ENCODE results near the gene GAS6. TPM values are rescaled to one million over a fixed set of nuclear protein-coding genes. Genes with fewer than 3 reads are reported as not detected.
"Not testable (repeated sequence)": the region's sequence is repeated elsewhere in the genome, so short reads cannot be mapped to it uniquely, and the experiment has no call there.

GAS6 gene
- total RNA-seq, 1 experiment from 2014 or later, result 28.1 TPM

DNA sequence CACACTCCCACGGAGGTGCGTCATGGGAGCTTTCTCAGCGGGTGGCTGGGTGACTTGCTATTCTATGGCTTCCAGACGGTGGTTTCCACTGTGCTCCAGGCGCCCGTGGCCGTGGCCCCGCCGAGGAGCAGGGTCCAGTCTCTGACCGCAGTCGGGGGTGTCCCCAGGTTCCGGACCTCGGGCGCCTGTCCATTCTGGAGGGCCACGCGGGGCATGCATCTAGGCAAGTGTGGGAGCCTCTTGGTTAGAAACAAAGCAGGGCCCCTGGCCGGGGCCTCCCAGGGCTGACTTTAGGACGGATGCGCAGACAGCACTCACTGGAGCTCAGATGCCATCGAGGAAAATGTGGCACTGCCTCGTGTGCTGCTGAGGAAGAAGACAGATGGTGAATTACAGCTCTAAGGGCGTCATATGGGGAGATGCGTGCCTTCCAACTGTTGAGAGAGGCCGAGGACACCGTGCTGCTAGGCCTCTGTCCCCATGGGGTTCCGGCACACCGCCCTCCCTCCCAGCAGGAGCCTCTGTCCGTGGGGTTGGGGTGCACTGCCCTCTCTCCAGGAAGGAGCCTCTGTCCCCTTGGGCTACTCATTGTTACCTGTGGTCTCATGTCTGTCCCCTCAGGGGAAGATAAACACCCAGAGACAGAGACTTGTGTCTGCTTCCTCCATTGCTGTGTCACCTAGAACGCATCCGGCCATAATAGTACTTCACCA lies 66.8 kb downstream of the GAS6 start:
- H3K4me1 ChIP-seq (ENCODE audit: control insufficient read depth, insufficient read depth, low read length), result no peaks in the 10 kb centered on the region
- TF ChIP-seq POLR2AphosphoS5 (IDR thresholded peaks at IDR 0.05; ENCODE audit: low read depth, low read length) (no peak), TCF7L2 (IDR thresholded peaks at IDR 0.05; ENCODE audit: low read depth, low read length) (no peak), SIN3A (IDR thresholded peaks at IDR 0.05; ENCODE audit: borderline replicate concordance, insufficient read depth, low read depth, low read length) (no peak)
- TF ChIP-seq, protein P1, sequence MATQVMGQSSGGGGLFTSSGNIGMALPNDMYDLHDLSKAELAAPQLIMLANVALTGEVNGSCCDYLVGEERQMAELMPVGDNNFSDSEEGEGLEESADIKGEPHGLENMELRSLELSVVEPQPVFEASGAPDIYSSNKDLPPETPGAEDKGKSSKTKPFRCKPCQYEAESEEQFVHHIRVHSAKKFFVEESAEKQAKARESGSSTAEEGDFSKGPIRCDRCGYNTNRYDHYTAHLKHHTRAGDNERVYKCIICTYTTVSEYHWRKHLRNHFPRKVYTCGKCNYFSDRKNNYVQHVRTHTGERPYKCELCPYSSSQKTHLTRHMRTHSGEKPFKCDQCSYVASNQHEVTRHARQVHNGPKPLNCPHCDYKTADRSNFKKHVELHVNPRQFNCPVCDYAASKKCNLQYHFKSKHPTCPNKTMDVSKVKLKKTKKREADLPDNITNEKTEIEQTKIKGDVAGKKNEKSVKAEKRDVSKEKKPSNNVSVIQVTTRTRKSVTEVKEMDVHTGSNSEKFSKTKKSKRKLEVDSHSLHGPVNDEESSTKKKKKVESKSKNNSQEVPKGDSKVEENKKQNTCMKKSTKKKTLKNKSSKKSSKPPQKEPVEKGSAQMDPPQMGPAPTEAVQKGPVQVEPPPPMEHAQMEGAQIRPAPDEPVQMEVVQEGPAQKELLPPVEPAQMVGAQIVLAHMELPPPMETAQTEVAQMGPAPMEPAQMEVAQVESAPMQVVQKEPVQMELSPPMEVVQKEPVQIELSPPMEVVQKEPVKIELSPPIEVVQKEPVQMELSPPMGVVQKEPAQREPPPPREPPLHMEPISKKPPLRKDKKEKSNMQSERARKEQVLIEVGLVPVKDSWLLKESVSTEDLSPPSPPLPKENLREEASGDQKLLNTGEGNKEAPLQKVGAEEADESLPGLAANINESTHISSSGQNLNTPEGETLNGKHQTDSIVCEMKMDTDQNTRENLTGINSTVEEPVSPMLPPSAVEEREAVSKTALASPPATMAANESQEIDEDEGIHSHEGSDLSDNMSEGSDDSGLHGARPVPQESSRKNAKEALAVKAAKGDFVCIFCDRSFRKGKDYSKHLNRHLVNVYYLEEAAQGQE (IDR thresholded peaks at IDR 0.05; ENCODE audit: insufficient read depth in 1 of 2, low read depth in 2 of 2, low read length in 1 of 2), result no peak
- TF ChIP-seq, protein P2, sequence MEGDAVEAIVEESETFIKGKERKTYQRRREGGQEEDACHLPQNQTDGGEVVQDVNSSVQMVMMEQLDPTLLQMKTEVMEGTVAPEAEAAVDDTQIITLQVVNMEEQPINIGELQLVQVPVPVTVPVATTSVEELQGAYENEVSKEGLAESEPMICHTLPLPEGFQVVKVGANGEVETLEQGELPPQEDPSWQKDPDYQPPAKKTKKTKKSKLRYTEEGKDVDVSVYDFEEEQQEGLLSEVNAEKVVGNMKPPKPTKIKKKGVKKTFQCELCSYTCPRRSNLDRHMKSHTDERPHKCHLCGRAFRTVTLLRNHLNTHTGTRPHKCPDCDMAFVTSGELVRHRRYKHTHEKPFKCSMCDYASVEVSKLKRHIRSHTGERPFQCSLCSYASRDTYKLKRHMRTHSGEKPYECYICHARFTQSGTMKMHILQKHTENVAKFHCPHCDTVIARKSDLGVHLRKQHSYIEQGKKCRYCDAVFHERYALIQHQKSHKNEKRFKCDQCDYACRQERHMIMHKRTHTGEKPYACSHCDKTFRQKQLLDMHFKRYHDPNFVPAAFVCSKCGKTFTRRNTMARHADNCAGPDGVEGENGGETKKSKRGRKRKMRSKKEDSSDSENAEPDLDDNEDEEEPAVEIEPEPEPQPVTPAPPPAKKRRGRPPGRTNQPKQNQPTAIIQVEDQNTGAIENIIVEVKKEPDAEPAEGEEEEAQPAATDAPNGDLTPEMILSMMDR (IDR thresholded peaks at IDR 0.05), result no peak
- POLR2A ChIA-PET, result no interaction called here
- H3K27ac ChIP-seq (ENCODE audit: low read length), result no peak overlapping the region
- DNase-seq (ENCODE audit: low read depth, low spot score), result no peak
- no TSS peak for BruUV-seq (replicated peaks)
- intact Hi-C loops (cut with micrococcal nuclease; ENCODE audit: unreplicated experiment), result no loop called here
- no peaks in the 10 kb centered on the region for H3K9me3 ChIP-seq (ENCODE audit: control insufficient read depth, insufficient read depth, low read depth, low read length)
- CTCF ChIA-PET, result no interaction called here
- in situ Hi-C loops (cut with HindIII; ENCODE audit: low pct_unique_long_range_greater_than_20kb, low sequenced_read_pairs), result no loop called here
- H3K4me3 ChIP-seq (ENCODE audit: low read depth in 2 of 2, low read length in 2 of 2), result no peak overlapping the region
- no peaks in the 10 kb centered on the region for H3K27me3 ChIP-seq (ENCODE audit: control insufficient read depth, insufficient read depth, low read length)
- ATAC-seq, result no peak
- no peaks in the 10 kb centered on the region for H3K36me3 ChIP-seq (ENCODE audit: control insufficient read depth, insufficient read depth, low read length)

DNA sequence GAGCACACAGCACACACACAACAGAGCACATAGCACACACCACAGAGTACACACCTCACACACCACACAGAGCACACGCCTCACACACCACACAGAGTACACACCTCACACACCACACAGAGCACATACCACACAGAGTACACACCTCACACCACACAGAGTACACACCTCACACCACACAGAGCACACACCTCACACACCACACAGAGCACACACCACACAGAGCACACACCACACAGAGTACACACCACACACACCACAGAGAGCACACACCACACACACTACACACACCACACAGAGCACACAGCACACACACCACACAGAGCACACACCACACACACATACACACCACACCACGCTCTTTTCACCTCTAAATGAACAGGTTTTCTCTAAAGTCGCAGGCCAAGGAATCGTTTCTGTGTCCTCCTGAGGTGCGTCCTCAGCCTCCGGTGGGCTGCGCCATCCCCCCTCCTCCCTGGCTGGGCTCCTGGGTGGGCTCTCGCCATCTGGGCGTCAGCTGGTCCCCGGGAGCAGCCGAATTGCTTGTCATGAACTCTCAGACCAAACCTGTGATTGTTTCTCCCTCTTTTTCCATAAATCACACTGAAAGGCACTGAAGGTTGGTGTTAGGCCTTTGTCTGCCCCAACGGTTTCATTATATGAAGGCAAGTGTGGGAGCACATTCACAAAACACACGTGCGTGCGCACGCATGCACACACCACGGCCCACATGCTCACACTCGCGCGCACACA lies 67.5 kb downstream of the GAS6 start:
- TF ChIP-seq SIN3A (IDR thresholded peaks at IDR 0.05; ENCODE audit: borderline replicate concordance, insufficient read depth, low read depth, low read length) (no peak), TCF7L2 (IDR thresholded peaks at IDR 0.05; ENCODE audit: low read depth, low read length) (no peak), POLR2AphosphoS5 (IDR thresholded peaks at IDR 0.05; ENCODE audit: low read depth, low read length) (no peak)
- POLR2A ChIA-PET, result no interaction called here
- Histone ChIP-seq H3K36me3 (ENCODE audit: control insufficient read depth, insufficient read depth, low read length) (no peaks in the 10 kb centered on the region), H3K4me3 (ENCODE audit: low read depth in 2 of 2, low read length in 2 of 2) (no peak overlapping the region), H3K27ac (ENCODE audit: low read length) (no peak overlapping the region), H3K9me3 (ENCODE audit: control insufficient read depth, insufficient read depth, low read depth, low read length) (no peaks in the 10 kb centered on the region), H3K4me1 (ENCODE audit: control insufficient read depth, insufficient read depth, low read length) (no peaks in the 10 kb centered on the region), H3K27me3 (ENCODE audit: control insufficient read depth, insufficient read depth, low read length) (no peaks in the 10 kb centered on the region)
- BruUV-seq (replicated peaks), result no TSS peak
- no peak for DNase-seq (ENCODE audit: low read depth, low spot score)
- intact Hi-C loops (cut with micrococcal nuclease; ENCODE audit: unreplicated experiment), result no loop called here
- in situ Hi-C loops (cut with HindIII; ENCODE audit: low pct_unique_long_range_greater_than_20kb, low sequenced_read_pairs), result no loop called here
- CTCF ChIA-PET, result no interaction called here
- no peak for ATAC-seq

DNA sequence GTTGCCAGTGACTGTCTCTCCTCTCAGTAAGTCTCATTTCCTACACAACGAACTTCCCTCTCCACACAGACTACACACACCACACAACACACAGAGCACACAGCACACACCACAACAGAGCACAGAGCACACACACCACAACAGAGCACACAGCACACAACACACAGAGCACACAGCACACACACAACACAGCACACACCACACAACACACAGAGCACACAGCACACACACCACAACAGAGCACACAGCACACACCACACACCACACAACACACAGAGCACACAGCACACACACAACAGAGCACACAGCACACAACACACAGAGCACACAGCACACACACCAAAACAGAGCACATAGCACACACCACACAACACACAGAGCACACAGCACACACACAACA lies 68.5 kb downstream of the GAS6 start:
- intact Hi-C loops (cut with micrococcal nuclease; ENCODE audit: unreplicated experiment); H3K4me3 ChIP-seq (ENCODE audit: low read depth in 2 of 2, low read length in 2 of 2); H3K36me3 ChIP-seq (ENCODE audit: control insufficient read depth, insufficient read depth, low read length); H3K9me3 ChIP-seq (ENCODE audit: control insufficient read depth, insufficient read depth, low read depth, low read length); POLR2A ChIA-PET; H3K27ac ChIP-seq (ENCODE audit: low read length); CTCF ChIA-PET; BruUV-seq (replicated peaks); ATAC-seq; H3K27me3 ChIP-seq (ENCODE audit: control insufficient read depth, insufficient read depth, low read length); H3K4me1 ChIP-seq (ENCODE audit: control insufficient read depth, insufficient read depth, low read length); DNase-seq (ENCODE audit: low read depth, low spot score); in situ Hi-C loops (cut with HindIII; ENCODE audit: low pct_unique_long_range_greater_than_20kb, low sequenced_read_pairs): not testable (repeated sequence)
